ENCODE results near the gene AHNAK2. TPM values are rescaled to one million over a fixed set of nuclear protein-coding genes. Genes with fewer than 3 reads are reported as not detected.

AHNAK2 gene
- total and polyA plus RNA-seq, 2 donors from 2014 or later: 1.1 to 72.0 TPM

DNA sequence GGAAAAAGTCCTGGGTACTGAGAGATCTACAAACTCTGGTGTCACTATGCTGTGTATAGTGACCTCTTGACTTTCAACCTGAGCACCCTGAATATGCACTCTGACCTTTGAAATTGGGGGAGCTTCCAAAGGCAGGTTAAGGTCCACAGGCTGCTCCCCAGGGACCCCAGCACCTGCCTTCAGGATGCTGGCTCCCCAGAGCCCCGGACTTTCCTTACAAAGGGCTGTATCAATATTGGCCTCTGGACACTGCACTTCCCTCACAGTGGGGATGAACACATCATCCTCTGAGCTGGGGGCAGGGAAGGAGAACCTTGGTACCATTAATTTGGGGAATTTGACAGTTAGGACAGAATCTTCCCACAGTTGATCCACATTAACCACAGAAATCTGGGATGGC is 39.2 kb downstream of the AHNAK2 start:
- H3K9me3 ChIP-seq (ENCODE audit: control insufficient read depth in 2 of 3, insufficient read depth in 1 of 3, low read length in 3 of 3): no peaks in the 10 kb centered on the region
- TF ChIP-seq, protein P1, sequence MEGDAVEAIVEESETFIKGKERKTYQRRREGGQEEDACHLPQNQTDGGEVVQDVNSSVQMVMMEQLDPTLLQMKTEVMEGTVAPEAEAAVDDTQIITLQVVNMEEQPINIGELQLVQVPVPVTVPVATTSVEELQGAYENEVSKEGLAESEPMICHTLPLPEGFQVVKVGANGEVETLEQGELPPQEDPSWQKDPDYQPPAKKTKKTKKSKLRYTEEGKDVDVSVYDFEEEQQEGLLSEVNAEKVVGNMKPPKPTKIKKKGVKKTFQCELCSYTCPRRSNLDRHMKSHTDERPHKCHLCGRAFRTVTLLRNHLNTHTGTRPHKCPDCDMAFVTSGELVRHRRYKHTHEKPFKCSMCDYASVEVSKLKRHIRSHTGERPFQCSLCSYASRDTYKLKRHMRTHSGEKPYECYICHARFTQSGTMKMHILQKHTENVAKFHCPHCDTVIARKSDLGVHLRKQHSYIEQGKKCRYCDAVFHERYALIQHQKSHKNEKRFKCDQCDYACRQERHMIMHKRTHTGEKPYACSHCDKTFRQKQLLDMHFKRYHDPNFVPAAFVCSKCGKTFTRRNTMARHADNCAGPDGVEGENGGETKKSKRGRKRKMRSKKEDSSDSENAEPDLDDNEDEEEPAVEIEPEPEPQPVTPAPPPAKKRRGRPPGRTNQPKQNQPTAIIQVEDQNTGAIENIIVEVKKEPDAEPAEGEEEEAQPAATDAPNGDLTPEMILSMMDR (IDR thresholded peaks at IDR 0.05; ENCODE audit: borderline replicate concordance, extremely low read depth, insufficient read depth): no peak
- no peak overlapping the region for H3K4me3 ChIP-seq (ENCODE audit: low read length in 3 of 3)
- H3K4me1 ChIP-seq (ENCODE audit: control insufficient read depth in 2 of 3, insufficient read depth in 2 of 3, low read depth in 1 of 3, low read length in 3 of 3): no peaks in the 10 kb centered on the region
- DNase-seq (no peak), FAIRE-seq (no peak)
- intact Hi-C loops (cut with DNase I): no loop called here
- no peak overlapping the region for H3K9ac ChIP-seq (ENCODE audit: low read length in 3 of 3)
- no peaks in the 10 kb centered on the region for H3K36me3 ChIP-seq (ENCODE audit: control insufficient read depth in 2 of 3, insufficient read depth in 3 of 3, low read length in 3 of 3)
- H3K27me3 ChIP-seq (ENCODE audit: control insufficient read depth, insufficient read depth, low read length): no peaks in the 10 kb centered on the region
- H3K27ac ChIP-seq (ENCODE audit: low read depth in 2 of 2, low read length in 2 of 2): no peak overlapping the region

DNA sequence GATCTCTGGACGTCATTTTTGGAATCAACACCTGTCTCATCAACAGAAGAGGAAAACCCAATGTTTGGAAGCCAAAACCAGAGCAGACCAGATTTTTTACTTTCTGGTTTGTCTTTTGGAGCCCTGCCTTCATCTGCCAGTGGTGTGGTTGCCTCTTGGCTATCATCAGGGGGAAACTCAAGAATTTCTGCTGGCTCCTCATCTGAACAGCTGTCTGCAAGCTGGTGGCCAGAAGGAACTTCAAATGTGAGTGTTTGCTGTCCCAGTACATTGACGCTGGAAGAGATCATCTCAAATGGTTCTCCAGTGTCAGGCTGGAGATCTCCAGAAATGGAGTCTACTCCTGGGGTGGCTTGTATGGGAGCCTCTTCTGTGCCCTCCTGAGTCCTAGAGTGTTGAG is 39.7 kb downstream of the AHNAK2 start:
- Histone ChIP-seq H3K36me3 (ENCODE audit: control insufficient read depth in 2 of 3, insufficient read depth in 3 of 3, low read length in 3 of 3) (no peaks in the 10 kb centered on the region), H3K27ac (ENCODE audit: low read depth in 2 of 2, low read length in 2 of 2) (no peak overlapping the region), H3K27me3 (ENCODE audit: control insufficient read depth, insufficient read depth, low read length) (no peaks in the 10 kb centered on the region), H3K9ac (ENCODE audit: low read length in 3 of 3) (no peak overlapping the region), H3K4me1 (ENCODE audit: control insufficient read depth in 2 of 3, insufficient read depth in 2 of 3, low read depth in 1 of 3, low read length in 3 of 3) (no peaks in the 10 kb centered on the region), H3K4me3 (ENCODE audit: low read length in 3 of 3) (no peak overlapping the region), H3K9me3 (ENCODE audit: control insufficient read depth in 2 of 3, insufficient read depth in 1 of 3, low read length in 3 of 3) (no peaks in the 10 kb centered on the region)
- FAIRE-seq (no peak), DNase-seq (no peak)
- intact Hi-C loops (cut with DNase I): no loop called here
- TF ChIP-seq, protein P1 (IDR thresholded peaks at IDR 0.05; ENCODE audit: borderline replicate concordance, extremely low read depth, insufficient read depth): no peak

- FAIRE-seq (no peak), DNase-seq (no peak)
- Histone ChIP-seq H3K9me3 (ENCODE audit: control insufficient read depth in 2 of 3, insufficient read depth in 1 of 3, low read length in 3 of 3) (no peaks in the 10 kb centered on the region), H3K9ac (ENCODE audit: low read length in 3 of 3) (no peak overlapping the region), H3K27me3 (ENCODE audit: control insufficient read depth, insufficient read depth, low read length) (no peaks in the 10 kb centered on the region), H3K27ac (ENCODE audit: low read depth in 2 of 2, low read length in 2 of 2) (no peak overlapping the region), H3K36me3 (ENCODE audit: control insufficient read depth in 2 of 3, insufficient read depth in 3 of 3, low read length in 3 of 3) (no peaks in the 10 kb centered on the region), H3K4me1 (ENCODE audit: control insufficient read depth in 2 of 3, insufficient read depth in 2 of 3, low read depth in 1 of 3, low read length in 3 of 3) (no peaks in the 10 kb centered on the region), H3K4me3 (ENCODE audit: low read length in 3 of 3) (no peak overlapping the region)
- intact Hi-C loops (cut with DNase I): no loop called here
- TF ChIP-seq, protein P1 (IDR thresholded peaks at IDR 0.05; ENCODE audit: borderline replicate concordance, extremely low read depth, insufficient read depth): no peak
Measured at GRCh38 chr14:104937694-104938365, 40.3 kb downstream of the AHNAK2 start.

- no peaks in the 10 kb centered on the region for H3K36me3 ChIP-seq (ENCODE audit: control insufficient read depth in 2 of 3, insufficient read depth in 3 of 3, low read length in 3 of 3)
- TF ChIP-seq, protein P1 (IDR thresholded peaks at IDR 0.05; ENCODE audit: borderline replicate concordance, extremely low read depth, insufficient read depth): no peak
- H3K4me1 ChIP-seq (ENCODE audit: control insufficient read depth in 2 of 3, insufficient read depth in 2 of 3, low read depth in 1 of 3, low read length in 3 of 3): peaks cover 0 to 2% (median 0%) of the 10 kb centered on the region in 3 donors
- no peak for DNase-seq
- intact Hi-C loops (cut with DNase I): no loop called here
- no peak overlapping the region for H3K27ac ChIP-seq (ENCODE audit: low read depth in 2 of 2, low read length in 2 of 2)
- no peak overlapping the region for H3K4me3 ChIP-seq (ENCODE audit: low read length in 3 of 3)
- FAIRE-seq: no peak
- no peaks in the 10 kb centered on the region for H3K27me3 ChIP-seq (ENCODE audit: control insufficient read depth, insufficient read depth, low read length)
- no peak overlapping the region for H3K9ac ChIP-seq (ENCODE audit: low read length in 3 of 3)
- no peaks in the 10 kb centered on the region for H3K9me3 ChIP-seq (ENCODE audit: control insufficient read depth in 2 of 3, insufficient read depth in 1 of 3, low read length in 3 of 3)
Measured at GRCh38 chr14:104937161-104937560, 41.0 kb downstream of the AHNAK2 start.
